NCI-H1417 (cell line): ENCODE results near the gene PRKG1.
"Not testable (repeated sequence)": the region's sequence is repeated elsewhere in the genome, so short reads cannot be mapped to it uniquely, and the experiment has no call there.

Experiments
- DNase-seq, 3 experiments: peaks; one replicate each; lab custom pipeline; 2025; lab: John Stamatoyannopoulos, UW

PRKG1 gene

DNA sequence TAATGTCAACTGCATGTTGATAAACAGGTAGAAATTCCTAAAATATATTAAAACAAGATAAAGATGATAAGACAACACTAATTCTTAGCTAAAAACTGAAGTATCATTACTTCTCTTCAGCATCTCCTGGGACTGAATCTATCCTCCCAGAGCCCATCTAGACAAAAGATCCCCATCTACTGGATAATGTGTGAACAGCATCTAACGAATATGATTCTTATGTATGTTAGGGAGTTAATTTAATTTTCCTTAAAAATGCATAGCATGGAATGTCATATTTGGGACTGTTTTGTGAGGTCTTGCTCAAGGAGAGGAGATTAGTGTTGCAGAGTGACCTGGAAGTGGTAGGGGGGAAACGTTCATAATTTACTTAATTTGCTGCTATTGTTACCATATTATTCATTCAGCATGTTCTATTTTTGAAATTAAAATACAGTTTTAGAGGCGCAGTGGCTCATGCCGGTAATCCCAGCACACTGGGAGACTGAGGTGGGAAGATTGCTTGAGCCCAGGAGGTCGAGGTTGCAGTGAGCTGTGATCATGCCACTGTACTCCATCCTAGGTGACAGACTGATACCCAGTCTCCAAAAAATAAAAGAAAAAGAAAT is 930.2 kb downstream of the PRKG1 start:
- DNase-seq: peak in 2 of 3 experiments; percentile 0 to 48

DNA sequence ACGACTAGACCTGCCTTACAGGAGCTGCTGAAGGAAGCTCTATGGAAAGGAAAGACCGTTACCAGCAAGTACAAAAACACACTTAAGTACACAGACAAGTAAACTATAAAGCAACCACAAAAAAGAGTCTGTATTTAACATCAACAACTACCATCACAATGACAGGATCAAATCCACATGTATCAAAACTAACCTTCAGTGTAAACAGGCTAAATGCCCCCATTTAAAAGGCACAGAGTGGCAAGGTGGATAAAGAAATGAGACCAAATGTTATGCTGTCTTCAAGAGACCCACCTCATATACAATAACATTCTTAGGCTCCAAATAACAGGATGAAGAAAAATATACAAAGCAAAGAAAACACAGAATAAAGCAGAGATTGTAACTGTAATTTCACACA is 932.8 kb downstream of the PRKG1 start:
- no peak for DNase-seq

DNA sequence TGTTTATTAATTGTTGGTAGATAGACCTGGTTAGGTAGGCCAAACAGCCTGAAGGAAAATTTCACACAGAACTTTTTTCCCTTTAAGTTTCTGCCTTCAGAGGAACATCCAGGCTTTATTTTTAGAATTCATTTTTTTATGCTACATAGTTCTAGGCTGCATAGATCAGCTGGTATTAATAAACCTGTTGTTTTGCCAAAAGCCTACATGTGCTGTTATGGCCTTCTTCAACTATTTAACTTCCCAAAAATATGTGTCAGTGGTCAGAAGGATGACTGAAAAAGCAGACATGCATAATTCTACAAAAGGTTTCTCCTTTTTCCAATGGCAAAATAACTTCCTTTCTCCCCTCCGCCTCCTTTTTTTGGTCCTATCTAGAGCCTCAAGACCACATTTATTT is 936.8 kb downstream of the PRKG1 start:
- no peak for DNase-seq

DNA sequence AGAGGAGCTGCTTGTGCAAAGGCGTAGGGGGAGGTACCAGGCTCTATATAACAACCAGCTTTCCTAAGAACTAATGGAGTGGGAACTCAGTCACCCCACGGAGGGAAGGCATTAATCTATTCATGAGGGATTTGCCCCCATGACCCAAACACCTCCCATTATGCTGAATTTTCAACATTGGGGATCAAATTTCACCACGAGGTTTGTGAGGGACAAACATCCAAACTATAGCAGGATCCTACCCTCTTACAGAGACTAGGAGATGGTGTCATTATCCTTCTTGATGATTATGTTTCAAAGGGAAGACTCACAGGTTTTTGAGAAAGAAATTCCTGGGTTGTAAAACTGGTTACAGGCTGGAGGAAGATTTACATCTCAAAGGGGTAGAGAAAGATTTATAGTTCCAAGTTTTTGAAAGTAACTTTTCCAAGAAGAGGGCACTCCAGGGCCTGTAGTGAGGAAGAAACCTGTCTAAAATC is 944.8 kb downstream of the PRKG1 start:
- DNase-seq: no peak

DNA sequence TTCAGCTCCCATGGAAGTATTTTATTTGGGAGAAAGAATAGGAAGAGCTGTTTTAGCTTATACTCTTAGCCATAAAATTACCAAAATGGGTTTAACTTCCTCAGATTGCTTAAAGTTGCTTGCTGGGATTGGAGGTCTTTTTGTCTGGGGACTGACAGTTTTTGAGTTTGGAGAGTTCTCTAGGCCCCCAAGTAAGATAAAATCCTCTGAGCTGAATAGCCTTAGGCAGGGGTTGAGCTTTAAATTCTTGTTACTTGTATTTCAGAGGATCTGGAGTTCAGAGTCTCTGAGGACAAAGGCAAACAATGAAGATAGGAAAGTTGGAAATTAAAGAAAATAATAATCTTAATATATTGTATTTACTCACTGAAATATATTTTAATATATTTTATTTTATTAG is 945.4 kb downstream of the PRKG1 start:
- DNase-seq: no peak

DNA sequence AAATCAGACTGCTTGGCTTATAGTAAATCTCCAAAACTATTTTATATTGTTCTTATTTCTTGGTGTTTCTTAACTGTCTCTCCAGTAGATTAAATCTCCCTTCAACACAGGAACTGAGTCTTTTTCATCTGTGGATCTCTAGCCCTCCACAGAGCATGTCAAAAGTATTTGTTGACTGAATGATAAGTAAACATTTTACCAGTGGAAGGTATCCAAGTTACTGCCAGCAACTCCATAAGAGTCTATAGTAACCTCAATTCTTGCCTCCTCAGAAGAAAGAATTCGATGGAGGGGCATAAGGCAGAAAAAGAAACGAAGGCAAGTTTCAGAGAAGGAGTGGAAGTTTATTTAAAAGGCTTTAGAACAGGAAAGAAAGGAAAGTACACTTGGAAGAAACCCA is 945.9 kb downstream of the PRKG1 start:
- no peak for DNase-seq

DNA sequence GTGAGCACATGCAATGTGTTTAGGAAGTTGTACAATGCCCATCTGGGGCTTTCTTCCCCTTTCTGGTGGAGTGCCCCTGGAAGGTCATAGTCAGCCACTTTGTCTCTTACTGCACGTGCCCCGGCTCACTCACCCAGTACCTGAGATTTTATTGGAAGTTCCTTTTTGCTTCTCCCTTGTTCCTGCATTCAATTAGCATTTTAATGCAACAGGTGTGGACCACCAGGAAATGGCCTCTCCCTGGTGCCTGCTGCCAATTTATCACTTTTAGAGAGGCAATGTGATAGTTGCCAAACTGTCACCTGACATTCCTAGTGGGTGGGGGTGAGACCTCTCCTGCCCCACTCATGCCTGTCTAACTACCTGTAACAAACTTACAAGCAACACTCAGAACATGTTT is 946.4 kb downstream of the PRKG1 start:
- no peak for DNase-seq

DNA sequence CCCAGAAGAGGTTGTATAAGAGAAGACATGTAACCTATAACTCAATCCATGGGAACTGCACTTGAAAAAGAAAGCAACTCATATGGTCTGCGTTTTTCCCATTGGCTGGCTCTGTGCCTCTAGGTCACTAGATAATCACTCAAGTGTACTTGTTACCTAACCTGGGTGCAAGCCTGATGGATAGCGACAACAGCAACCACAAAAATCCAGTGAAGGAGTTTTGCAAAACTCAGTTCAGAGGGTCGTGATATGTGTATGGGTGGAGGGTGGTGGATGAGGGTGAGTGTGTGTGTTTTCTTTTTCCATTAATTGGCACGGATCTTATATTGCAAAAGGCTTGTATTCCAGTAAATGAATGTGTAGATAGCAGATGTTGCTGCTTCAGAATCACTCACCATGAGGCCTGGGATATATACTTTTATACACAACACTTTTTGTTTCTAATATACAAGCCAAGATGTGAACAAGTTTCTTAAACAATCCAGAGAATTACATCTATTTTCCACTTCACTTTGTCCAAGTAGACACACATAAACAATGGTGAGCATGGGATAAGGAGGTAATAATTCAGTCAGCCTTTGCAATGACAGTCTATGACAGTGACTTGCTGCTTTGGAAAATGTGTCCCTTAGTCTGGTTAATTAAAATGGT is 952.9 kb downstream of the PRKG1 start:
- DNase-seq: no peak

DNA sequence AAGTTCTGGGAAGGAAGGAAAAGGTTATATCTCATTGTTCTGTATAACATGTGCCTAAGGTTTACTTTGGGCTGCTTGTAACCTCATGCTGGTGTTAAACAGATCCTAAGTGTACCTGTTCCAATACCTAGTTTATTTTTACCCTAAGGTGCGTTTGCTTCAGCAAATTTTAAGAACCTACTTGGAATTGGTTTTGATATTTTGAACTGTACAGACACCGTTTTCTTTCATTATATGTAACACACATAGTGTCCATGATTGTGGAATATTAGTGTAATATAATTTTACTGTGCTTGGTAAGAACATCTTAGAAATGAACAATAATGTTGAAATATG is 954.2 kb downstream of the PRKG1 start:
- DNase-seq: no peak

DNA sequence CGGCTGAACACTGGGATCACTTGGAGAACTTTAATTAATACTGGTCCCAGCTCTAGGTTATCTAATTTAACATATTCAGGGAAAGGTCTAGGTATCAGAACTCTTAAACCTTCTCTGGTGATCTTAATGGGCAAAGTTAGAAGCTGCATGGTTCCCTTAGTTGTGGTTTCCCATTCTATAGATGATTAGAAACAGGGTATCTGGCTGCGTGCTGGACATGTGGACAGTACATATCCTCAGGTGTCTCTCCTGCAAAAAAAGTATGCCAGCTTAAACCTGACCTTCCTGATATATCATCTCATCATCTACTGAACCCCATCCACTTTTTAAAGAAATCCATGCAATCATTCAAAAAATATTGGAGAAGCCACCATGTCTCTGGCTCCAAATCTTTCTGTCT is 955.3 kb downstream of the PRKG1 start:
- no peak for DNase-seq

DNA sequence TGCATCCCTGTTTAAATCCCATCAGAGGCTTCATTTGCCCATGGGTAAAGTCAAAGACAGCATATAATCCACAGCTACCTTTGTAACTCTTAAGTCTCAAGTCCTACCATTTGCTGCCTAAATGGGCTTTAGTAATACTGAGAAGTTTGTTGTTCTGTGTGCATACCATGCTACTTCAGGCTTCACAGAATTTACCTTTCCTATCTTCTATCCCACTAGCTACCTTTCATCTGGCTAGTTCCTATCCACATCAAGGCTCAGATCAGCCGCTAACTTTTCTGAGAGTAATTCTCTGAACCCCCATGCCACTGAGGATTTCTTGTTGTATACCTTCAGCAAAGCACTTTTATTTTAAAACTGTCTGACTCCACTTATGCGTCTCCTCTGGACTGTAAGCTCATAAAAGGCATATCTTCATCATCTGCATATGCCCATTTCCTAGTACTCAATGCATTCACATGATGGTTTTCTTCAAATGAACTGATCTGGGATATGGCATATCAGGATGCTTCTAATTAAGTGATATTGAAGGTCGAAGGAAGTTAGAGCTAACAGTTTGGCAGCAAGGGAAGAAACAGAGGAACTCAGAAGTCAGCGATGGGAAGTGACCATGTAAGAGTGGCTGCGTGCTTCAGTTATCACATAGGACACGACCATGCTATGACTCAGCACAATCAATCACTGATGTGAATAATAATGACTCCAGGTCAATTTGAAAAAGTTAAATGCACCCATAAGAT is 955.9 kb downstream of the PRKG1 start:
- DNase-seq: no peak

DNA sequence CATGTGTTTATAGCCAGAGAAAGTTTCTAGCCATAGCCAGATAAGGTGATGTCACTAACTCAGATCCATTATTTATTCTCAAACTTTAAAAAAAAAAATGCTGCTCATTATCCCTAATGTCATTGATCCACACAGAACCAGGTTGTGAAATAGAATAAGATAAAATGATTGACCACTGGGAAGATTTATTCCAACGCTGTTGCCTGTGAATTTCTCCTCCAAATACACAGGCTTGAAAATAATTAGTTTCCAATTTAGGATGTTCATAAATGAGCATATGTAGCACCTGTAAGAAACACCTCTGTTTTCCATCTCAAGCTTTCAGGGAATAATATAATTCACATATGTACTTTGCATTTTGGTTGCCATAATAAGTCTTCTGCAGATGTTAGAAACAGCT is 956.7 kb downstream of the PRKG1 start:
- DNase-seq: no peak

DNA sequence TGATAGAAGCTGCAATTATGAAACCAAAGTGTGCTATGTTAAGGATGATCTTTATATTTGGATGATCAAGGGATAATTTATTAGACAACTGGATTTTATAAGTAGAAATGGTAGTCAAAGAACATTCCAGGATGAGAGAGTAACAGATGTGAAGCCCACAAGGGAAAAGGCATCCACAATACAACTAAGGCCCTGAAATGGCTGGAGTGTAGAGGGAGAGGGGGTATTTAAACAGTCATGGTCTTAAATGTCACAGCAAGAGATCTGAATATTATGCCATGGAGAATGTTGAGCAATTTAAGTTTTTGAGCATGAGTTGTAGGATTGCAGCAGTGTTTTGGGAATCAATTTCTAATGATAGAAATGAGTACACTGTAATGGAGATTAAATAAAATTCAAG is 957.5 kb downstream of the PRKG1 start:
- DNase-seq: no peak

DNA sequence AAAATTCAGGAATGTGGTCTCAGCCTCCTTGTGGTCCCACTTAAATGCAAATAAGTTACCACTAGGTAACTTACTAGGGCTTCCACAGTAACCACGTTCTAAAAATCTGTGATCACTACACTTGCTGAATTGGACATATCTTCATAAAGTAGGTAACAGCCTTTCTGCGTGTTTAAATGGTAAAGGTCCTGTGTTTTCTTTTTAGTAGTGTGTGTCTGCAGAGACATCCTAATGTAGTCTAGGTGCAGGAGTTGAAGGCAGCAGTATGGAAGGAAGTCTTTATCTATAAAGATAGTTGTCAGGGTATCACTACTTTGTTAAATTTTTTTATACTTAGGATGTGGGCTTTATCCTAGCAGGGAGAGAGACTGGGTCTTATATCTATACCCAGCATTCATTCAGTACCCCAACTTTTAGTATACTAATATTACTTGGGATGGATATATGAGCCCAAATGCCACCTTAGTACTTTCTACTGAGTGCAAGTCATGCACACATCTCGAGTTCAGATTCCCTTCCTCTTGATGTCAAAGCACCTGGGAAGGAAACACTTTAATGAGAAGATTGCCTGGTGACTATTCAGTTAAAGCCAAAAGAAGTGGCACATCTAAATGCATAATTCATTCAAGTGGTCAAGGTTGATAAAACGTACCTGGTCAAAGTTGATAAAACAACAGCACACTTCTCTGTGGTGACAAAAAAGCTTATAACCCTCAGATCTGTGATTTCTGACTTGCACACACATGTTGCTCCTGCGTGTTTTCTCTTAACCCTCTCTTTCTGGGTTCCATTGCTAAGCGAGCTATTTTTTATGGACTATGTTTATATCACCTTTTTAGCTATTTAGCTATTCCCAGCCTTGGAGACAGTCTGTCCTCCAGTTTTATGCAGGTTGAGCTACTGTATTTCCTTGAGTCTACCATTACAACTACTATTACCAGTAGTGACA is 958.7 kb downstream of the PRKG1 start:
- no peak for DNase-seq

DNA sequence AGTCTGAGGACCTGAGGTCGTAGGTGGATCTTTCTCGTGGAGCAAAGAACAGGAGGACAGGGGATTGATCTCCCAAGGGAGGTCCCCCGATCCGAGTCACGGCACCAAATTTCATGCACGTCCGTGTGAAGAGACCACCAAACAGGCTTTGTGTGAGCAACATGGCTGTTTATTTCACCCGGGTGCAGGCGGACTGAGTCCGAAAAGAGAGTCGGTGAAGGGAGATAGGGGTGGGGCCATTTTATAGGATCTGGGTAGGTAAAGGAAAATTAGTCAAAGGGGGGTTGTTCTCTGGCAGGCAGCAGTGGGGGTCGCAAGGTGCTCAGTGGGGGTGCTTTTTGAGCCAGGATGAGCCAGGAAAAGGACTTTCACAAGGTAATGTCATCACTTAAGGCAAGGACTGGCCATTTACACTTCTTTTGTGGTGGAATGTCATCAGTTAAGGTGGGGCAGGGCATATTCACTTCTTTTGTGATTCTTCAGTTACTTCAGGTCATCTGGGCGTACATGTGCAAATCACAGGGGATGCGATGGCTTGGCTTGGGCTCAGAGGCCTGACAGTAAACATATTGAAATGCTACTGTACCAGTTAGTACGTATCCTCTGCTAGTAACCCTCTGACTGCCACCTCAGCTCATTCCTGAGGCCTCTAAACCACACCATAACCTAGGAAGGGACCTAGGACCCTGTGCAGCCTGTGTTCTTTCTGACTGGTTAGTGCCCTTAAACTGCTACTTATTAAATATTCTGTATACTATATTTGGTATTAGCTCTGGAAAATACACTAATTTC is 964.9 kb downstream of the PRKG1 start:
- DNase-seq: not testable (repeated sequence)

DNA sequence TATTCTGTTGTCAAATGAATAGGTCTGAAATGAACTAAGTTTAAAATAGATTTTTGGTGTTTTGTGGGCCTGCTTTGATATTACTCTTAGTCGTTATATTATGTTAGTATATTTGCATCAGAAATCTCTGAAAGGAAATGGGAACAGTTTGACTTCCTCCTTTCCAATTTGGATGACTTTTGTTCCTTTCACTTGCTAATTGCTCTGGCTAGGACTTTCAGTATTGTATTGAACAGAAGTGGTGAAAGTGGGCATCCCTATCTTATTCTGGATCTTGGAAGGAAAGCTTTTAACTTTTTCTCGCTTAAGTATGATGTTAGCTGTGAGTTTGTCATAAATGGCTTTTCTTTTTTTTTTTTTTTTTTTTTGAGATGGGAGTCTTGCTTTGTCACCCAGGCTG is 966.2 kb downstream of the PRKG1 start:
- no peak for DNase-seq

DNA sequence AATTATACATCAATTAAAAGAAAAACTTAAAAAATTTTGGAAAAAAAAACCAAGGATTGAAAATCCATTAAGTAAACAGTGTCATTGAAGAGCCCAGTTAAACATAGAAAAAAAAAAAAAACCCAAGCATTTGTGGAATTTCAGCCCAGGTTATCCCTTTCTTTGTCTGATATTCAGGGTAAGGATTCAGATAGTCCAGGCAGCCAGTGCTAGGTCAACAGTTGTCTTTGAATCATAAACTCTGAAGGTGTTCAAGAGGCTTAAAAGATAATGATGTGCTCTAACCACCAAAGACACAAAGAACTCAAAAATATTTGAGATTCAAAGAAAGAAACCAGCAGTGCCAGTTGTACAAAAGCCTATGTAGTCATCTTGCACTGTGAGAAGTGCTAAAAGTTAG is 969.5 kb downstream of the PRKG1 start:
- no peak for DNase-seq

DNA sequence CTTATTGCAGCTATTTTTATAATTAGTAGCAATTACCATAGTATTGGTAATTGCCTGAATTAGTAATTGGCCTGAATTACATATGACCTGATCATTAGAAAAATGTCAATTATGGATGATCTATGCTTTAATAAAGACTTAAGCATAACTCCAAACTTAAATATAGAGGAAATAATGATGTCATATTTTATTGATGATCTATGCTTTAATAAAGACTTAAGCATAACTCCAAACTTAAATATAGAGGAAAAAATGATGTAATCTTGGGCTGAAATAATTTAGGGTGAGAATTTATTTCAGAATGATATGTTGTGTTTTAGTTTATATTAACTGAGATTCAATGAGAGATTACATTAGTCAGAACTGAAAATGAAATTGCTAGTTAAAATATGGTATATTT is 973.8 kb downstream of the PRKG1 start:
- DNase-seq: no peak

DNA sequence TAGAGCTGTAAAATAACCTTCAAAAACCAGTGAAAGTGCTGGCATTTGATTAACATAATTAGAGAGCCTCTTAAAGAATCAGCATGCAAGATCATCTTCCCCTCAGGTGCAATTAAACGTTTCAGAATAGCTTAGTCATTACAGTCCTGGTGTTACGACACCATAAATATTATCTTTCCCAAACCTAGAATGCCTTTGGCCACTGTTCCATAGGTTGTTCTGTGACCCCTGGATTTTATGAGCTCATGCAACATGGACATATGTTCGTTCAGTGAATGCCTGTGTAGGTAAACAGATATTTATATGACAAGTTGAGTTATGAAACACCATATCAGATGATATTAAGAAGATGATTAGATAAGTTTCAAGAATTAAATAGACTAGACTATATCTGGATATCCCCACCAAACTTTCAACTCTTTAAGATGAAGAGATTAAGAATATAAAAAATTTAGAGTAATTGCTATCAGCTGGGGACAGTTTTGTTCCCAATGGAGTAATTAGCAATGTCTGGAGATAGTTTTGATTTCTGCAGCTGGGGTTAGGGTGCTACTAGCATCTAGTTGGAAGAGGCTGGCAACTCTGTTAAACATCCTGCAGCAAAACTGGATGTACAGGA is 976.3 kb downstream of the PRKG1 start:
- DNase-seq: no peak

DNA sequence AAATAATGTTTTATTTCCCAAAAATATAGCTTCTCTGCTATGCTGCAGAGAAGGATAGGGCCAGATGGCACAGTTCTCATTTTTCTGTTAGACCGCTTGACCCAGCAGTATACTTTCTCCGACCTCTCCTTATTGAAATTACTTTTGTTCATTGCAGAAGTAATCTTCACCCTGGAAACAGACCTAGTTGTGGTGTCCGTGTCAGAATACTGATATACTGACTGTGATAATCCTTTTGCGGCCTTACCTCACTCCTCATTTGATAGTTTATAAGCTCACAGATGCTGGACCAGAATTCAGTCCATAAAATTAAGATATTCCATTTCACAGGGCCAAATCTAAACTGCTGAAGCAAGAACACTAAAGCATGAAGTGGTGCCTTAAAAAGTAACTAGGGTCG is 979.2 kb downstream of the PRKG1 start:
- DNase-seq: no peak

DNA sequence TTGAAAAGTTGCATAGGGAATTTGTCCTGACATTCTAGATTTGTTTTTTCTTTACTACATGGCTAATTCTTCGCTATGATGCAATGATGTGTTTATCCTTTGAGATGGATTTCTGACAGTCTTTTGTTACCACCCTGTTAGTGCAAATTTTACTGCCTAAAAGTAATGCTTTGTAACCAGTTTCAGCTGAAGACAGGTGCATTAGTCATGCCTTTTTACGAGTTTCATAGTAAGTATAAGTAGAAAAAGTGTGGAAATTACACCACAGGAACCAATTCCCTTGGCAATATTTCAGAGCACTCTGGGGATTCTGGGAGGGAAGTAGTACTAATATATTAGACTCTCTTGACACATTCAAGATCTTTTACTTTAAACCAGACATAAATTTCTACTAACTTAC is 982.0 kb downstream of the PRKG1 start:
- no peak for DNase-seq
